Right lobe of liver (tissue), 6 donors: ENCODE results near the gene FLNB. TPM values are rescaled to one million over a fixed set of nuclear protein-coding genes. Genes with fewer than 3 reads are reported as not detected.
A peak's percentile ranks its signal among the peaks of the same experiment; 100 is the strongest.

ENCODE experiments used
- ATAC-seq, 4 donors: fragments of 200-7000 bp; cut with Tn5 transposase; one replicate each; pipeline ENCODE4 v1.9.1; 2020; ENCODE audit warnings: mild to moderate bottlenecking in 4 of 4, moderate library complexity in 4 of 4
- DNase-seq, 3 donors: peaks; one replicate each; pipeline ENCODE4 v3.0.0-alpha.2; 2020
- H3K27ac ChIP-seq, 3 donors: fragments of 200-600 bp; one replicate each; pipeline ENCODE4 v1.8.0; 2022
- H3K27me3 ChIP-seq, 2 donors: fragments of 200-600 bp; one replicate each; pipeline ENCODE4 v1.8.0; 2022
- H3K36me3 ChIP-seq, 4 donors: fragments of 200-600 bp; sonication (generic) in 1 of 4; one replicate each; pipeline versions ENCODE4 v1.5.1 to v1.8.0; 2017 to 2022; ENCODE audit warnings: control low read depth in 1 of 4
- H3K4me1 ChIP-seq, 4 donors: fragments of 200-600 bp; sonication (generic) in 1 of 4; one replicate each; pipeline versions ENCODE4 v1.5.1 to v1.8.0; 2017 to 2022; ENCODE audit warnings: control low read depth in 1 of 4
- H3K4me3 ChIP-seq, 3 donors: fragments of 200-600 bp; one replicate each; pipeline ENCODE4 v1.8.0; 2022
- H3K9me3 ChIP-seq, 4 donors: fragments of 200-600 bp; sonication (generic) in 1 of 4; one replicate each; pipeline versions ENCODE4 v1.5.1 to v1.8.0; 2017 to 2022; ENCODE audit warnings: control low read depth in 1 of 4
- CTCF ChIP-seq, 4 donors: fragments of 200-600 bp in 3 of 4; fragments of 450-650 bp in 1 of 4; IDR thresholded peaks; one replicate each; pipeline versions ENCODE4 v1.5.1 to v1.8.0; 2016 to 2022; ENCODE audit warnings: antibody characterized with exemption in 4 of 4, mild to moderate bottlenecking in 2 of 4
- POLR2A ChIP-seq: fragments of 450-650 bp; IDR thresholded peaks from one replicate; pipeline ENCODE4 v1.6.1; 2017; ENCODE audit warnings: antibody characterized with exemption, mild to moderate bottlenecking
- WGBS: methylation state at CpG from one replicate; pipeline ENCODE4 v1.1.6; 2018; ENCODE audit warnings: low coverage, low lambda C conversion rate; ENCODE audit not compliant: insufficient coverage; ENCODE audit errors: missing lambda C conversion rate; 5-methylcytosine and 5-hydroxymethylcytosine counted together
- intact Hi-C, 2 donors: fragments of 100-400 bp; cut with DNase I; formaldehyde crosslinking; loops; one replicate each; pipeline versions ENCODE4 v1.11.2 to v1.14.1; 2022
- long read RNA-seq: library from polyadenylated mRNA; unstranded; transcript quantifications from one replicate; pipeline ENCODE4 v2.0.0, GENCODE V29; 2019
- total RNA-seq, 6 experiments: library from RNA; depleted of rRNA in 2 of 6; stranded (reverse); fragments of >200 nt in 2 of 6; fragmentation: NEBNext Ultra II Directional in 3 of 6; extraction: Animal tissue kit (Norgen Biotek cat#: 25700) in 3 of 6; gene quantifications; one replicate each; pipeline versions ENCODE4 v1.1.0 to v1.2.4, GENCODE V29; 2016 to 2023
- donor health status: DM: no; HTN: yes; CAD: no.
- donor health status: DM: no; HTN: no; CAD: no.
- donor health status: DM: no; HTN: no; CAD: no.
- donor health status: DM: no; HTN: yes; CAD: no.
- donor health status: DM: no; HTN: yes; CAD: no.

FLNB gene
- total RNA-seq = 100 to 1,000 TPM in 2 of 6 experiments, 10 to 100 TPM in 4; 48.4 to 109 (median 97.8) TPM
- long read RNA-seq, partial matches to known transcripts = 0 of 5 reads
- long read RNA-seq, other reads (novel, unspliced or antisense) = 5 of 5 reads

- TF ChIP-seq CTCF (IDR thresholded peaks at IDR 0.05) = peak; percentile 57 to 79 (median 66)
- TF ChIP-seq POLR2A = peak; percentile 89
- Histone ChIP-seq H3K27ac (peak within 1 kb of the TSS; percentile 83 to 94 (median 90)), H3K4me1 (peaks cover 0 to 28% (median 12%) of the 10 kb centered on the region in 4 donors), H3K9me3 (no peaks in the 10 kb centered on the region), H3K27me3 (no peaks in the 10 kb centered on the region), H3K36me3 (no peaks in the 10 kb centered on the region), H3K4me3 (peak within 1 kb of the TSS; percentile 85 to 97 (median 92))
- 0% methylated on average over 1 of the region's 91 CpGs for WGBS
- DNase-seq (peak; percentile 80 to 81 (median 80)), ATAC-seq (peak; percentile 79 to 87 (median 82))
- intact Hi-C loops = loop anchor here (10.0 kb wide), 3 partner anchors 166 to 296 kb away; partner anchors contain the start of genes HTD2 (in 1 of the 2) and RPP14 (in 1 of the 2)
These were observed at the start of gene FLNB for GRCh38 chr3:58008141-58009025. Gene FLNB, plus strand, starts transcription at chr3:58008422. Its CDS starts 143 bp downstream, at chr3:58008565.

- Histone ChIP-seq H3K9me3 (no peaks in the 10 kb centered on the region), H3K4me3 (no peak overlapping the region), H3K27me3 (no peaks in the 10 kb centered on the region), H3K4me1 (no peaks in the 10 kb centered on the region), H3K36me3 (no peaks in the 10 kb centered on the region), H3K27ac (peak overlapping the region in 1 of 3 donors; percentile 45)
- ATAC-seq = peak; percentile 17 to 53 (median 40)
- WGBS = 94% methylated on average over 3 of the region's 13 CpGs
- no peak for TF ChIP-seq POLR2A
- TF ChIP-seq CTCF (IDR thresholded peaks at IDR 0.05) = no peak
- DNase-seq = no peak
- intact Hi-C loops = no loop called here
These were observed 49.4 kb upstream of the FLNB start for GRCh38 chr3:57958642-57959422.

GRCh38 chr3:57959423-57960173, 48.6 kb upstream of the FLNB start:
- ATAC-seq (peak; percentile 5 to 53 (median 42)), DNase-seq (no peak)
- intact Hi-C loops = no loop called here
- H3K4me1 ChIP-seq = no peaks in the 10 kb centered on the region
- no peaks in the 10 kb centered on the region for H3K27me3 ChIP-seq
- H3K36me3 ChIP-seq = no peaks in the 10 kb centered on the region
- 68% methylated on average over 12 of the region's 19 CpGs for WGBS
- TF ChIP-seq POLR2A = no peak
- no peak for TF ChIP-seq CTCF (IDR thresholded peaks at IDR 0.05)
- no peaks in the 10 kb centered on the region for H3K9me3 ChIP-seq
- no peak overlapping the region for H3K4me3 ChIP-seq
- peak overlapping the region in 1 of 3 donors; percentile 45 for H3K27ac ChIP-seq

- Histone ChIP-seq H3K36me3 (no peaks in the 10 kb centered on the region), H3K4me3 (no peak overlapping the region), H3K4me1 (no peaks in the 10 kb centered on the region), H3K27ac (peak overlapping the region in 1 of 3 donors; percentile 45), H3K27me3 (no peaks in the 10 kb centered on the region), H3K9me3 (no peaks in the 10 kb centered on the region)
- TF ChIP-seq POLR2A (no peak), CTCF (IDR thresholded peaks at IDR 0.05) (no peak)
- peak in 1 of 4 donors; percentile 5 for ATAC-seq
- DNase-seq = no peak
- intact Hi-C loops = no loop called here
- 33% methylated on average over 1 of the region's 4 CpGs for WGBS
These were observed 48.1 kb upstream of the FLNB start for GRCh38 chr3:57960174-57960505.
